Measurements from ENCODE around the gene ASB12.
"Not testable (repeated sequence)": the region's sequence is repeated elsewhere in the genome, so short reads cannot be mapped to it uniquely, and the experiment has no call there.

ASB12 gene

GRCh38 chrX:64213989-64214388 is 16.4 kb downstream of the ASB12 start:
- H3K4me3 ChIP-seq (ENCODE audit: insufficient read depth in 1 of 2, low read depth in 1 of 2, low read length in 2 of 2); H2BK120ac ChIP-seq (ENCODE audit: low read depth, low read length); H2BK15ac ChIP-seq (ENCODE audit: low read depth, poor library complexity, severe bottlenecking); H4K8ac ChIP-seq (ENCODE audit: low read length); H3K4ac ChIP-seq (ENCODE audit: low read depth in 1 of 2, low read length in 2 of 2); DNase-seq; H3K14ac ChIP-seq (ENCODE audit: low read length in 2 of 2); H2AFZ ChIP-seq (ENCODE audit: low read depth, low read length); H3K79me1 ChIP-seq (replicated peaks; ENCODE audit: low read length, poor library complexity, severe bottlenecking); H3K9me3 ChIP-seq (ENCODE audit: control insufficient read depth, low read length); H3K23ac ChIP-seq (ENCODE audit: low read length in 2 of 2); H3K4me1 ChIP-seq (ENCODE audit: control insufficient read depth, insufficient read depth, low read depth, low read length); H3K4me2 ChIP-seq (ENCODE audit: low read length, poor library complexity, severe bottlenecking); H3K18ac ChIP-seq (ENCODE audit: low read depth in 1 of 2, low read length in 2 of 2); H4K91ac ChIP-seq (ENCODE audit: low read length); H3K9ac ChIP-seq (ENCODE audit: low read length); H2AK5ac ChIP-seq (ENCODE audit: low read length, severe bottlenecking); H3K36me3 ChIP-seq (ENCODE audit: control insufficient read depth in 1 of 2, insufficient read depth in 2 of 2, low read depth in 1 of 2, low read length in 2 of 2); H3K27me3 ChIP-seq (ENCODE audit: control insufficient read depth in 1 of 2, insufficient read depth in 1 of 2, low read length in 2 of 2); H2BK12ac ChIP-seq (ENCODE audit: low read length in 2 of 2); H3K27ac ChIP-seq (ENCODE audit: low read length, poor library complexity, severe bottlenecking); H2BK5ac ChIP-seq (ENCODE audit: low read depth, low read length, poor library complexity, severe bottlenecking): not testable (repeated sequence)

- 69% methylated on average over 2 of the region's 5 CpGs for WGBS
- Histone ChIP-seq H3K18ac (ENCODE audit: low read depth in 1 of 2, low read length in 2 of 2) (peak overlapping the region; percentile 43 to 62), H2BK120ac (ENCODE audit: low read depth, low read length) (no peak overlapping the region), H4K8ac (ENCODE audit: low read length) (peak overlapping the region; percentile 64), H3K4ac (ENCODE audit: low read depth in 1 of 2, low read length in 2 of 2) (peak overlapping the region in 1 of 2 experiments; percentile 41), H3K36me3 (ENCODE audit: control insufficient read depth in 1 of 2, insufficient read depth in 2 of 2, low read depth in 1 of 2, low read length in 2 of 2) (no peaks in the 10 kb centered on the region), H2BK15ac (ENCODE audit: low read depth, poor library complexity, severe bottlenecking) (no peak overlapping the region), H3K27ac (ENCODE audit: low read length, poor library complexity, severe bottlenecking) (peak overlapping the region; percentile 91), H3K27me3 (ENCODE audit: control insufficient read depth in 1 of 2, insufficient read depth in 1 of 2, low read length in 2 of 2) (peaks cover 0 to 3% of the 10 kb centered on the region in 2 experiments), H4K91ac (ENCODE audit: low read length) (peak overlapping the region; percentile 61), H3K14ac (ENCODE audit: low read length in 2 of 2) (no peak overlapping the region), H3K9me3 (ENCODE audit: control insufficient read depth, low read length) (no peaks in the 10 kb centered on the region), H2BK5ac (ENCODE audit: low read depth, low read length, poor library complexity, severe bottlenecking) (peak overlapping the region; percentile 8), H3K79me1 (replicated peaks; ENCODE audit: low read length, poor library complexity, severe bottlenecking) (peaks cover 6% of the 10 kb centered on the region), H2AFZ (ENCODE audit: low read depth, low read length) (no peak overlapping the region), H2BK12ac (ENCODE audit: low read length in 2 of 2) (peak overlapping the region in 1 of 2 experiments; percentile 31), H3K23ac (ENCODE audit: low read length in 2 of 2) (no peak overlapping the region), H2AK5ac (ENCODE audit: low read length, severe bottlenecking) (no peak overlapping the region), H3K4me3 (ENCODE audit: insufficient read depth in 1 of 2, low read depth in 1 of 2, low read length in 2 of 2) (peak overlapping the region in 1 of 2 experiments; percentile 78), H3K4me2 (ENCODE audit: low read length, poor library complexity, severe bottlenecking) (peak overlapping the region; percentile 65), H3K4me1 (ENCODE audit: control insufficient read depth, insufficient read depth, low read depth, low read length) (peaks cover 12% of the 10 kb centered on the region), H3K9ac (ENCODE audit: low read length) (peak overlapping the region; percentile 92)
- DNase-seq: peak; percentile 57
Observed at GRCh38 chrX:64206556-64207162, 23.7 kb downstream of the ASB12 start.

- H2BK15ac ChIP-seq (ENCODE audit: low read depth, poor library complexity, severe bottlenecking): no peak overlapping the region
- peak overlapping the region in 1 of 2 experiments; percentile 4 for H3K14ac ChIP-seq (ENCODE audit: low read length in 2 of 2)
- peak overlapping the region; percentile 70 to 84 for H3K18ac ChIP-seq (ENCODE audit: low read depth in 1 of 2, low read length in 2 of 2)
- H3K9ac ChIP-seq (ENCODE audit: low read length): peak overlapping the region; percentile 92
- no peak overlapping the region for H2AK5ac ChIP-seq (ENCODE audit: low read length, severe bottlenecking)
- no peak overlapping the region for H2BK5ac ChIP-seq (ENCODE audit: low read depth, low read length, poor library complexity, severe bottlenecking)
- H3K4me1 ChIP-seq (ENCODE audit: control insufficient read depth, insufficient read depth, low read depth, low read length): peaks cover 12% of the 10 kb centered on the region
- 1% methylated on average over 44 of the region's 45 CpGs for WGBS
- H3K36me3 ChIP-seq (ENCODE audit: control insufficient read depth in 1 of 2, insufficient read depth in 2 of 2, low read depth in 1 of 2, low read length in 2 of 2): no peaks in the 10 kb centered on the region
- DNase-seq: peak; percentile 93
- peak overlapping the region; percentile 91 for H3K27ac ChIP-seq (ENCODE audit: low read length, poor library complexity, severe bottlenecking)
- no peak overlapping the region for H2BK12ac ChIP-seq (ENCODE audit: low read length in 2 of 2)
- peak overlapping the region; percentile 49 for H2BK120ac ChIP-seq (ENCODE audit: low read depth, low read length)
- peak overlapping the region; percentile 78 to 87 for H3K4me3 ChIP-seq (ENCODE audit: insufficient read depth in 1 of 2, low read depth in 1 of 2, low read length in 2 of 2)
- peak overlapping the region; percentile 65 for H3K4me2 ChIP-seq (ENCODE audit: low read length, poor library complexity, severe bottlenecking)
- H3K9me3 ChIP-seq (ENCODE audit: control insufficient read depth, low read length): no peaks in the 10 kb centered on the region
- H3K4ac ChIP-seq (ENCODE audit: low read depth in 1 of 2, low read length in 2 of 2): peak overlapping the region in 1 of 2 experiments; percentile 41
- peak overlapping the region; percentile 64 for H4K8ac ChIP-seq (ENCODE audit: low read length)
- peaks cover 0 to 3% of the 10 kb centered on the region in 2 experiments for H3K27me3 ChIP-seq (ENCODE audit: control insufficient read depth in 1 of 2, insufficient read depth in 1 of 2, low read length in 2 of 2)
- peaks cover 6% of the 10 kb centered on the region for H3K79me1 ChIP-seq (replicated peaks; ENCODE audit: low read length, poor library complexity, severe bottlenecking)
- no peak overlapping the region for H2AFZ ChIP-seq (ENCODE audit: low read depth, low read length)
- peak overlapping the region in 1 of 2 experiments; percentile 16 for H3K23ac ChIP-seq (ENCODE audit: low read length in 2 of 2)
- peak overlapping the region; percentile 80 for H4K91ac ChIP-seq (ENCODE audit: low read length)
Observed at GRCh38 chrX:64205735-64206501, 24.5 kb downstream of the ASB12 start.

- Histone ChIP-seq H2AFZ (ENCODE audit: low read depth, low read length) (peak within 1 kb of the TSS; percentile 89), H3K18ac (ENCODE audit: low read depth in 1 of 2, low read length in 2 of 2) (peak within 1 kb of the TSS; percentile 70 to 90), H3K4me3 (ENCODE audit: insufficient read depth in 1 of 2, low read depth in 1 of 2, low read length in 2 of 2) (peak within 1 kb of the TSS; percentile 78 to 87), H3K36me3 (ENCODE audit: control insufficient read depth in 1 of 2, insufficient read depth in 2 of 2, low read depth in 1 of 2, low read length in 2 of 2) (no peaks in the 10 kb centered on the region), H3K23ac (ENCODE audit: low read length in 2 of 2) (peak within 1 kb of the TSS in 1 of 2 experiments; percentile 16), H3K9ac (ENCODE audit: low read length) (peak within 1 kb of the TSS; percentile 92), H3K4ac (ENCODE audit: low read depth in 1 of 2, low read length in 2 of 2) (peak within 1 kb of the TSS in 1 of 2 experiments; percentile 80), H4K8ac (ENCODE audit: low read length) (peak within 1 kb of the TSS; percentile 64), H4K91ac (ENCODE audit: low read length) (peak within 1 kb of the TSS; percentile 80), H3K4me1 (ENCODE audit: control insufficient read depth, insufficient read depth, low read depth, low read length) (peaks cover 12% of the 10 kb centered on the region), H2AK5ac (ENCODE audit: low read length, severe bottlenecking) (no peak within 1 kb of the TSS), H2BK12ac (ENCODE audit: low read length in 2 of 2) (peak within 1 kb of the TSS in 1 of 2 experiments; percentile 38), H3K27me3 (ENCODE audit: control insufficient read depth in 1 of 2, insufficient read depth in 1 of 2, low read length in 2 of 2) (peaks cover 0 to 3% of the 10 kb centered on the region in 2 experiments), H3K14ac (ENCODE audit: low read length in 2 of 2) (peak within 1 kb of the TSS in 1 of 2 experiments; percentile 59), H3K9me3 (ENCODE audit: control insufficient read depth, low read length) (no peaks in the 10 kb centered on the region), H3K4me2 (ENCODE audit: low read length, poor library complexity, severe bottlenecking) (peak within 1 kb of the TSS; percentile 91), H2BK5ac (ENCODE audit: low read depth, low read length, poor library complexity, severe bottlenecking) (peak within 1 kb of the TSS; percentile 8), H3K79me1 (replicated peaks; ENCODE audit: low read length, poor library complexity, severe bottlenecking) (peaks cover 9% of the 10 kb centered on the region), H2BK15ac (ENCODE audit: low read depth, poor library complexity, severe bottlenecking) (no peak within 1 kb of the TSS), H3K27ac (ENCODE audit: low read length, poor library complexity, severe bottlenecking) (peak within 1 kb of the TSS; percentile 91), H2BK120ac (ENCODE audit: low read depth, low read length) (peak within 1 kb of the TSS; percentile 49)
- 0% methylated on average over 11 of the region's 29 CpGs for WGBS
- DNase-seq: no peak
Observed at GRCh38 chrX:64205441-64205734, 25.0 kb downstream of the ASB12 start, which contains the start of gene AMER1. TSS of gene AMER1 (minus strand) at chrX:64205708. CDS start at chrX:64193286, 12,422 bp downstream.
